Upper lobe of left lung (tissue), 4 donors: Measurements from ENCODE around the gene ENSA.
"Not testable (repeated sequence)": the region's sequence is repeated elsewhere in the genome, so short reads cannot be mapped to it uniquely, and the experiment has no call there.

Experiments used
- POLR2A ChIP-seq, 4 donors: fragments of 450-650 bp; IDR thresholded peaks; one replicate each; pipeline ENCODE4 v1.5.1; 2016 to 2017; ENCODE audit warnings: antibody characterized with exemption in 4 of 4, mild to moderate bottlenecking in 2 of 4
- TF ChIP-seq, protein P1 (sequence below), 6 experiments: fragments of 450-650 bp in 4 of 6; fragments of 200-600 bp in 2 of 6; sonication (generic) in 2 of 6; IDR thresholded peaks; one replicate each; pipeline ENCODE4 v1.5.1; 2016 to 2019; ENCODE audit warnings: antibody characterized with exemption in 6 of 6

DNA sequence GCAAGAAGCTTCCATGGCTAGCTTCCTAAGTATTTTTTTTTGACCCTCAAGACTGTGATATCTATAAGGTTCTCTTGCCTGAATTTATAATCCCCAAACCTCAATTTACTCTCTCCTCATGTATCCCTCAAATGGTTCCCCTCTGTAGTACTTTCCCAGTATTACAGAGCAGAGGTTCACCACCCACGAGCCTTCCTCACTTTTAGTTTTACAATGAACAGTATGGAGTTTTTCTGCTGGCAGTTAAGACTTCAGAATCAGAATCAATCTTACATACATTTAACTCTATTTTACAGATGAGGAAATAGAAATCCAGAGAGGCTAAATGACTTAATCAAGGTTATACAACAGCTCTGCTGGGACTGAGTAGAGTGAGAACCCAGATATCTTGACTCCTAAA is 4.9 kb downstream of the ENSA start:
- TF ChIP-seq POLR2A (IDR thresholded peaks at IDR 0.05), result not testable (repeated sequence)
- TF ChIP-seq, protein P1, sequence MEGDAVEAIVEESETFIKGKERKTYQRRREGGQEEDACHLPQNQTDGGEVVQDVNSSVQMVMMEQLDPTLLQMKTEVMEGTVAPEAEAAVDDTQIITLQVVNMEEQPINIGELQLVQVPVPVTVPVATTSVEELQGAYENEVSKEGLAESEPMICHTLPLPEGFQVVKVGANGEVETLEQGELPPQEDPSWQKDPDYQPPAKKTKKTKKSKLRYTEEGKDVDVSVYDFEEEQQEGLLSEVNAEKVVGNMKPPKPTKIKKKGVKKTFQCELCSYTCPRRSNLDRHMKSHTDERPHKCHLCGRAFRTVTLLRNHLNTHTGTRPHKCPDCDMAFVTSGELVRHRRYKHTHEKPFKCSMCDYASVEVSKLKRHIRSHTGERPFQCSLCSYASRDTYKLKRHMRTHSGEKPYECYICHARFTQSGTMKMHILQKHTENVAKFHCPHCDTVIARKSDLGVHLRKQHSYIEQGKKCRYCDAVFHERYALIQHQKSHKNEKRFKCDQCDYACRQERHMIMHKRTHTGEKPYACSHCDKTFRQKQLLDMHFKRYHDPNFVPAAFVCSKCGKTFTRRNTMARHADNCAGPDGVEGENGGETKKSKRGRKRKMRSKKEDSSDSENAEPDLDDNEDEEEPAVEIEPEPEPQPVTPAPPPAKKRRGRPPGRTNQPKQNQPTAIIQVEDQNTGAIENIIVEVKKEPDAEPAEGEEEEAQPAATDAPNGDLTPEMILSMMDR (IDR thresholded peaks at IDR 0.05), result not testable (repeated sequence)
